ENCODE data around the gene PRKRIP1. TPM values are rescaled to one million over a fixed set of nuclear protein-coding genes. Genes with fewer than 3 reads are reported as not detected.

Gene PRKRIP1
- total RNA-seq, 1 experiment from 2014 or later, result 24.9 TPM

GRCh38 chr7:102387064-102387463, 9.1 kb upstream of the PRKRIP1 start:
- no peaks in the 10 kb centered on the region for H3K9me3 ChIP-seq (ENCODE audit: control insufficient read depth, insufficient read depth, low read depth, low read length)
- no peaks in the 10 kb centered on the region for H3K4me1 ChIP-seq (ENCODE audit: control insufficient read depth, insufficient read depth, low read length)
- intact Hi-C loops (cut with micrococcal nuclease; ENCODE audit: unreplicated experiment) (loop anchor here (10.0 kb wide), 1 partner anchor 52 kb away; no protein-coding TSS in a partner anchor), in situ Hi-C loops (cut with HindIII; ENCODE audit: low pct_unique_long_range_greater_than_20kb, low sequenced_read_pairs) (no loop called here)
- ChIA-PET POLR2A (no interaction called here), CTCF (interaction anchor here (0.6 kb wide), 1 partner anchor 105 kb away, joined by 5 read pairs; no protein-coding TSS in a partner anchor)
- DNase-seq (ENCODE audit: low read depth, low spot score) (no peak), ATAC-seq (no peak)
- H3K27ac ChIP-seq (ENCODE audit: low read length), result no peak overlapping the region
- no peaks in the 10 kb centered on the region for H3K27me3 ChIP-seq (ENCODE audit: control insufficient read depth, insufficient read depth, low read length)
- BruUV-seq (replicated peaks), result no TSS peak
- H3K36me3 ChIP-seq (ENCODE audit: control insufficient read depth, insufficient read depth, low read length), result 0 out of 2 replicates have a peak, but pooled peaks cover 2% of the 10 kb centered on the region
- no peak overlapping the region for H3K4me3 ChIP-seq (ENCODE audit: low read depth in 2 of 2, low read length in 2 of 2)
- TF ChIP-seq CTCF (IDR thresholded peaks at IDR 0.05), result no peak
- no peak for TF ChIP-seq REST (IDR thresholded peaks at IDR 0.05; ENCODE audit: insufficient read depth in 1 of 2, low read depth in 2 of 2, low read length in 1 of 2)
- no peak for TF ChIP-seq POLR2AphosphoS5 (IDR thresholded peaks at IDR 0.05; ENCODE audit: low read depth, low read length)
- TF ChIP-seq SIN3A (IDR thresholded peaks at IDR 0.05; ENCODE audit: borderline replicate concordance, insufficient read depth, low read depth, low read length), result no peak
- TF ChIP-seq TCF7L2 (IDR thresholded peaks at IDR 0.05; ENCODE audit: low read depth, low read length), result no peak

GRCh38 chr7:102389810-102390209, 6.4 kb upstream of the PRKRIP1 start:
- no peaks in the 10 kb centered on the region for H3K9me3 ChIP-seq (ENCODE audit: control insufficient read depth, insufficient read depth, low read depth, low read length)
- DNase-seq (ENCODE audit: low read depth, low spot score) (no peak), ATAC-seq (no peak)
- POLR2A ChIA-PET, result no interaction called here
- no peak overlapping the region for H3K4me3 ChIP-seq (ENCODE audit: low read depth in 2 of 2, low read length in 2 of 2)
- CTCF ChIA-PET, result no interaction called here
- BruUV-seq (replicated peaks), result no TSS peak
- in situ Hi-C loops (cut with HindIII; ENCODE audit: low pct_unique_long_range_greater_than_20kb, low sequenced_read_pairs), result no loop called here
- no peaks in the 10 kb centered on the region for H3K4me1 ChIP-seq (ENCODE audit: control insufficient read depth, insufficient read depth, low read length)
- H3K36me3 ChIP-seq (ENCODE audit: control insufficient read depth, insufficient read depth, low read length), result 0 out of 2 replicates have a peak, but pooled peaks cover 2% of the 10 kb centered on the region
- no peak overlapping the region for H3K27ac ChIP-seq (ENCODE audit: low read length)
- no peak for TF ChIP-seq TCF7L2 (IDR thresholded peaks at IDR 0.05; ENCODE audit: low read depth, low read length)
- TF ChIP-seq SIN3A (IDR thresholded peaks at IDR 0.05; ENCODE audit: borderline replicate concordance, insufficient read depth, low read depth, low read length), result no peak
- no peak for TF ChIP-seq CTCF (IDR thresholded peaks at IDR 0.05)
- no peak for TF ChIP-seq POLR2AphosphoS5 (IDR thresholded peaks at IDR 0.05; ENCODE audit: low read depth, low read length)
- no peak for TF ChIP-seq REST (IDR thresholded peaks at IDR 0.05; ENCODE audit: insufficient read depth in 1 of 2, low read depth in 2 of 2, low read length in 1 of 2)
- no peaks in the 10 kb centered on the region for H3K27me3 ChIP-seq (ENCODE audit: control insufficient read depth, insufficient read depth, low read length)
- intact Hi-C loops (cut with micrococcal nuclease; ENCODE audit: unreplicated experiment), result loop anchor here (1.0 to 10.0 kb wide), 2 partner anchors 55 to 110 kb away; no protein-coding TSS in a partner anchor

All from Panc1 (cell line).